DND-41 (cell line): ENCODE results near the gene DYSF.

Experiments
- EZH2 ChIP-seq: IDR thresholded peaks from 3 replicates; pipeline ENCODE4 v1.6.1; 2012; ENCODE audit warnings: borderline replicate concordance, low read depth, mild to moderate bottlenecking, moderate library complexity, low read length, inconsistent platforms; ENCODE audit not compliant: severe bottlenecking
- TF ChIP-seq, protein P1 (sequence below): IDR thresholded peaks from 2 replicates; pipeline ENCODE4 v1.5.1; 2012; ENCODE audit warnings: borderline replicate concordance, low read length, moderate library complexity, mild to moderate bottlenecking; ENCODE audit not compliant: poor library complexity, severe bottlenecking; ENCODE audit errors: extremely low read depth

DNA sequence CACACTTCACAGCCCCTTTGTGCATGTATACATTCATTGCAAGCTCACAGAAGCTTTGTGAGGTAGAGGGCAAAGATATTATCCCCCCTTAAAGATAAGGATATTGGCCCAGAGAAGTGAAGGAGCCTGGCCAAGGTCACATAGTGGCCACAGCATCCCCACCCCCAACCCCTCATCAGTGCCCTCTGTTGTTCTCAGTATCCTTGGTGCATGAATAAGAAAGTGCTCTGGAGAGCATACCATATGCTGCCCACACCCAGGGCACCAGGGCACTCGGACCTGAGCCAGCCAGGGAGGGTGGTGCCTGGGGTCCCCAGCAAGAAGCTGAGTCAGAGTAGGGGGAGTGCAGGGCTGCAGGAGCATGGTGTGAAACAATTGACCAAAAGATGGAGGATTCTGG, 3.3 kb downstream of the DYSF start:
- TF ChIP-seq, protein P1, sequence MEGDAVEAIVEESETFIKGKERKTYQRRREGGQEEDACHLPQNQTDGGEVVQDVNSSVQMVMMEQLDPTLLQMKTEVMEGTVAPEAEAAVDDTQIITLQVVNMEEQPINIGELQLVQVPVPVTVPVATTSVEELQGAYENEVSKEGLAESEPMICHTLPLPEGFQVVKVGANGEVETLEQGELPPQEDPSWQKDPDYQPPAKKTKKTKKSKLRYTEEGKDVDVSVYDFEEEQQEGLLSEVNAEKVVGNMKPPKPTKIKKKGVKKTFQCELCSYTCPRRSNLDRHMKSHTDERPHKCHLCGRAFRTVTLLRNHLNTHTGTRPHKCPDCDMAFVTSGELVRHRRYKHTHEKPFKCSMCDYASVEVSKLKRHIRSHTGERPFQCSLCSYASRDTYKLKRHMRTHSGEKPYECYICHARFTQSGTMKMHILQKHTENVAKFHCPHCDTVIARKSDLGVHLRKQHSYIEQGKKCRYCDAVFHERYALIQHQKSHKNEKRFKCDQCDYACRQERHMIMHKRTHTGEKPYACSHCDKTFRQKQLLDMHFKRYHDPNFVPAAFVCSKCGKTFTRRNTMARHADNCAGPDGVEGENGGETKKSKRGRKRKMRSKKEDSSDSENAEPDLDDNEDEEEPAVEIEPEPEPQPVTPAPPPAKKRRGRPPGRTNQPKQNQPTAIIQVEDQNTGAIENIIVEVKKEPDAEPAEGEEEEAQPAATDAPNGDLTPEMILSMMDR: no peak
- TF ChIP-seq EZH2: no peak
